GM19468 (cell line): Measurements from ENCODE around the gene ITIH4.

Experiments used
- ATAC-seq: cut with Tn5 transposase; IDR thresholded peaks from one replicate; pipeline ENCODE4 v1.9.1; 2021; ENCODE audit warnings: mild to moderate bottlenecking, moderate library complexity, moderate number of reproducible peaks; ENCODE audit not compliant: unreplicated experiment; ENCODE audit errors: extremely low read depth

Gene ITIH4

GRCh38 chr3:52851348-52851747 is 20.9 kb upstream of the ITIH4 start:
- ATAC-seq, result no peak

GRCh38 chr3:52849656-52850055 is 19.2 kb upstream of the ITIH4 start:
- ATAC-seq, result no peak

- ATAC-seq, result no peak
Observed at GRCh38 chr3:52848617-52849016, 18.1 kb upstream of the ITIH4 start.

DNA sequence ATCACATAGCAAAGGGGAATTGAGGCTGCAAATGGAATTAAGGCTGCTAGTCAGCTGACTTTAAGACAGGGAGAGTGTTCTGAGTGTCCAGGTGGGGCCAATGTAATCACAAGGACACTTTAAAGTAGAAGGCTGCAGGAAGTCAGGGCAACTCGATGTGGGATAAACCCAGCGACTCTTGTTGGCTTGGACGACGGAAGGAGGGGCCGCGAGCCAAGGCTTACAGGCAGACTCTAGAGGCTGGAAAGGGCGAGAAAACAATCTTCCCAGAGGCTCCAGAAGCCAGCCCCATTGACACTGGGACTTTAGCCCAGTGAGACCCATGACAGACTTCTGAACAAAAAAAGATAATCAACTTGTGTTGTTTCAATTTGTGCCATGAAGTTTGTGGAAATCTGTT is 17.3 kb upstream of the ITIH4 start:
- ATAC-seq, result no peak

- ATAC-seq, result no peak
Observed at GRCh38 chr3:52847241-52847640, 16.8 kb upstream of the ITIH4 start.

DNA sequence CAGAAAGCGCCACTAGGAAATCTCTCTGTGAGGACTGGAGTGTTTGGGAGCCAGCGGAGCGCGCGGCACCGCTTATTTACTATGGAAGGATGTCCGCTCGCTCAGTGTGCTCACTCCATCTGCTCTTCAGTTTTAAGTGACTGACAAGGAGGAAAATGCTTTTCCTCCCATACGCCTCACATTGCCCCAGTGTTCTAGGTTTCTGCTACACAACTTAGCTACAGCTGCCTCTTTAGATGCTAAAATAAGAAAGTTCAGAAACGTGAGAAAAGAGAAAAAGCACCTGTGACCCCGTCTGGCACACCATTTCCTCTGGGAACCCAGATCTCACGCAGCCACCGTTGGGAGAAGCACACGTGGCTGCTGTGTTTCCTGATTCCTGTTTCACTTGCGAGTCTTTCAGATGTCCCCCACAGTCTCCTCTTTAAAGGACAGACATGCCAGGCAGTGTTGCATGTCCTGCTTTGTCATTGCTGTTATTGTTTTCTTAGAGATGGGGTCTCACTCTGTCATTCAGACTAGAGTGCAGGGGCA is 16.0 kb upstream of the ITIH4 start:
- no peak for ATAC-seq

DNA sequence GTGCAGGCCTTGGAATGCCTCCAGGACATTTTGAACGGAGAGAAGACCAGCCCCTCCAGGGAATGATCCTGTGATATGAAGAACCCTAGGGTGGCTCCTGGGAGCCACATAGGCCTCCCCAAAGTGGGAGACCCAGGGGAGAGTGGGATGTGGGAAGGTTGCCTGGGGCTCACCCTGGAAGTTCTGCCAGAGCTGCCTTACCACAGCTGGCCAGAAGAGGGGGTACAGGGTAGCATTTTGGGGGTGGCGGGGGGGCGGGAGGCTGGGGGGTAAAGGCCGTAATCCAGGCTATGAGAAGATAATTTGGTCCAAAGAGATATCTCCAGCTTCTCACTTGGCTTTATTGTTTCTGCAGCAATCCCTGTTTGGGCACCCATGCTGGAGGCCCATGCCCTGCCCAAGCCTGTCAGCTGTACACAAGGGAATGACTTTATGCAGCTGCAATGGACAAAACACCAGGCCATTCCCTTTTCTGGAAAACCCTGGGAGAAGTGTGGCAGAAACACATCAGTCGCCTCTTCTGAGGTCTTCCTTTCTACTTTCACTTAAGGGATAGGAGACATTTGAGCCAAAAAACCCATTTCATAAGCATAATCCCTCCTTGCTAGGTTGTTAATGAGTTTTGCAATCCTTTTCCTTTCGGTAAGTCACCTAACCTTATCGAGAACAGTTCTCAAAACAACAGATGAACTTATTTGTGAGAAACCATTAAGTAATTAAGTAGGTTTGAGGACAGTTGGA is 15.4 kb upstream of the ITIH4 start:
- ATAC-seq, result no peak

- ATAC-seq, result no peak
Observed at GRCh38 chr3:52845157-52845556, 14.7 kb upstream of the ITIH4 start.

DNA sequence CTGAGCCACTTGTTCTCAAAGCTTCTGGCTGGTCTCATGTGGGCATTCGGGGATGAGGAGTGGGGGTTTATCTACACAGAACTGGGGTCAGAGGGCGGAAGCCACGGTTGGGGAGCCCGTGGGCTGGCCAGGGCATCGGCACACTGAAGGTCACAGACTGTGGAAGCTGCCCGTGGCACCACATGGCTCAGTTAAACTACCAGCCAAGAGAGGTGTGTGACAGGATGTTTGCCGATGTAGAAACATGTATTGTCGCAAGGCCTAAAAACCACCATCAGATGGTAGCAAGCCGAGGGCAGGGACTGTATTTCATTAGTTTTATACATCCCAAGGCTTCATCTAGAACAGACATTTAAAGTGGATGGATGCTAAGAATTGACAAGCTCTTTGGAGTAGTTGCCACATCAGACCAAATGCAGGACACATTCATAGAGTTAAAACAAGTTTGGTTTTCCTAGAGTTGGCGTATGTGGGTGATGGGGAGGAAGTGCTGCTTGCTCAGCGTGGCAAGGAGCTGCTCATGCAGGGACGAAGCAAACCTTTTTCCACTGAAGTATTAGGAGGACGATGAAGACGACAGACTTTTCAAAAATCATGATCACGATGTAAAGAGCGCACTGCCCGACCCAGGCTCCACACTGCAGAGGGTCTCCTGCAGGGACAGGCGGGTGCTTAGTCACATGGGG is 14.0 kb upstream of the ITIH4 start:
- ATAC-seq, result no peak

DNA sequence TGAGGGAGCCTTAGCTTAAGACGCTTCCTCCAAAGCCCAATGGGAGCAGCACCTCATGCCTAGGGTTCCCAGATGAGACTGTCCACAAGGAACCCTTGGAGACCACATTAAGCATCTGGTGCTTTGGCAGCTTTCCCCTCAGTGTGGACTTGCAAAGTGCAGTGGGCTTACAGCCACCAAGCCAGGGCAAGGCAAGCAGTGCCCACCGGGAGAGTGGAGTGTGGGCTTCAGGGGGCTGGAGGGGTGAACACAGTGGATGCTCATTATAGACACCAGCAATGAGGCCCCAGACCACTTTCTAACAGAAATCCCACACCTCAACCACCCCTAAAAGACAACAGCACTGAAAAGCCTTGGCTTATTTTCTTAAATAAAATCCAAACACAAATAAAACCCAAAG is 13.4 kb upstream of the ITIH4 start:
- ATAC-seq, result no peak

GRCh38 chr3:52843108-52843865 is 12.8 kb upstream of the ITIH4 start:
- no peak for ATAC-seq

- no peak for ATAC-seq
Observed at GRCh38 chr3:52842424-52842823, 12.0 kb upstream of the ITIH4 start.

DNA sequence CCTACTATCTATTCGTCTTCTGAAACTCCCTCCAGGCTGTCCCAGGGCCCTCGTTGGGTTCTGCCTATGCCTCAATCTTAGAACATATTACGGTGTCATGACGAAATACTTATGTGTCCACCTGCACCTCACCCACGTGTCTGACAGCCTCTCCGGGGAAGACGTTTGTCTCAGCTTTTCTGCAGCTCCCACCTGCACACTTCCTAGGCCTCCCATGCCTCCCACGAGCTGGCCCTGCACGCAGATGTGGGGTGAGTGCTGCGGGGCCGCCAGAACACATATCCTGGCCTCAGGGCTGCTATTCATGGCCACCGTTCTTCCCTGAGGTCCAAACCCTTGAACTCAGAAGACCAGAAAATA is 11.5 kb upstream of the ITIH4 start:
- ATAC-seq, result no peak

GRCh38 chr3:52841211-52841980 is 10.9 kb upstream of the ITIH4 start:
- no peak for ATAC-seq

GRCh38 chr3:52839892-52840545 is 9.5 kb upstream of the ITIH4 start:
- ATAC-seq, result no peak

DNA sequence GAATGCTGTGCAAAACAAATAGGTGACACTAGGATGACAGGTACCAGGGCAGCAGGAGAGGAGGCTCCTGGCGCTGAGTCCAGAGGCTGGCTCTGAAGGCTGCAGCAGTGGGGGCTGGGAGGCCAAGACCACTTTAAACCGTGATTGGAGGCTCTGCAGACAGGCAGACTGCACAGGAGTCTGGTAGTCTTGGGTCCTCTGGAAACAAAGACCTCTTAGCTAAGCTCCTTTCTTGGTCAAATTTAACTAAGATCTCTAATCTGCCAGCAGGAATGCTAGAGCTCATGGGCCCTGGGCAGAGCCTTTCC is 8.8 kb upstream of the ITIH4 start:
- no peak for ATAC-seq

DNA sequence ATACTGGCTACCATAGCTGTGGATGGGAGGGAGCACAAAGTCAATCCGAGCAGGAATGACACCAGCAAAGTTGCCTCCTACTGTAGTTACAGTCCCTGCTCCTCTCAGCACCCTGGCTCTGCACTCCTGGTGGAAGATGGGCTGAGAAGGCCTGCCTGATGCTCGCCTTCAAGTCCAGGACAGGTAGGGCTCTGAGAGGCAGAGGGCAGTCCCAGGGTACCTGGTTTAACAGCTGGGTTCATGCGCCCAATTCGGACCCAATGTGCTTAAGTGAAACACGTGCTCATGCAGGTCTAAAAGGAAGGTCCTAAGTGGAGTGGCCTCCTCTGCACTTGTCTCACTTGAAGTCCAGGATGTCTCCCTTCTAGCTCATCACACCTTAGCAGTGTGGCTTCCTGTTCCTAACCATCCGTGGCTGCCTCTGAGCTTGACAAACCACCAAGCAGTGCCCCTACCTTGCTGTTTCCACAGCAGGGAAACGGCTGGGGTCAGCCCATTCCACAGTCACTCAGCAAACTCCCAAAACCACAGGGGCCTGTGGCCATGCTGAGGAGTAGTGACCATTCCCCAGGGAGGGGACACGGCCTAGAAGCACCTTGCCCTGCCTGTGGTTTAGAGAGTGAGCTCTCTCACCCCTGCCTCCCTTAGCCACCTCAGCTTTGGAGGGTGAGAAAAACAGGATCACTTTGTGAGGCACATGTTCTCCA is 8.2 kb upstream of the ITIH4 start:
- ATAC-seq, result no peak

DNA sequence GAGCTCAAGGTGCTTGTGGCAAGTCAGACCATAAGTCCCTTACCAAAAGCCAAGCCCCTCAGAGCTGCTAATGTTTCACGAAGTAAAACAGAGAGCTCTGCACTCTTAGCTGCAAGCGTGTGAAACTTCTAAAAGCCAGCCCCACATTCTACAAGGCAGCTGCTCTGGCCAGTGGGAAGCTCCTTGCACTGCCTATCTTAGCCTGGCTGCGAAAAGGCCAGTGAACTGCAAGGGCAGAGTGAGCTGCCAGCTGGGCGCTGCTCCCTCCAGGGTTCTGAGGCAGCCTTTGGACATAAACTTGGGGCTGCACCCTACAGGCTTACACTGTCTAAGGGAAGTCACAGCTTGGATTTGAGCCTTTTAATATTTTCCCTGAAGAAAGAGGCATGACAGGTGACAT is 6.5 kb upstream of the ITIH4 start:
- no peak for ATAC-seq

GRCh38 chr3:52836471-52836845 is 6.0 kb upstream of the ITIH4 start:
- no peak for ATAC-seq
